K562 (cell line): ENCODE results near the gene DMWD. TPM values are rescaled to one million over a fixed set of nuclear protein-coding genes. Genes with fewer than 3 reads are reported as not detected.

Experiments
- FOXJ2 ChIP-seq: fragments of 200-800 bp; sonication (Bioruptor generic); IDR thresholded peaks from 2 replicates; pipeline ENCODE4 v1.6.1; 2016; ENCODE audit warnings: missing genetic modification characterization, missing compliant biosample characterization
- GABPA ChIP-seq: fragments of 200-800 bp; sonication (Bioruptor generic); conservative IDR thresholded peaks from 2 replicates; pipeline ENCODE4 v1.6.1; 2016; ENCODE audit warnings: low read depth, missing genetic modification characterization, missing compliant biosample characterization
- GABPB1 ChIP-seq: sonication (generic); formaldehyde crosslinking; IDR thresholded peaks from 2 replicates; pipeline ENCODE4 v1.8.0; 2022; ENCODE audit warnings: mild to moderate bottlenecking, missing genetic modification reagents
- HMG20B ChIP-seq: fragments of 250-450 bp; sonication (Bioruptor Pico); IDR thresholded peaks from 2 replicates; pipeline ENCODE4 v1.5.0; 2021; ENCODE audit warnings: mild to moderate bottlenecking
- POLR2A ChIP-seq: fragments of 450-650 bp; conservative IDR thresholded peaks from 2 replicates; pipeline ENCODE4 v1.6.1; 2016
- SIN3A ChIP-seq, 2 experiments: fragments of 150-350 bp in 1 of 2; IDR thresholded peaks; 2 replicates each; pipeline ENCODE4 v1.6.1; 2011 to 2016; ENCODE audit warnings: borderline replicate concordance in 2 of 2, low read depth in 2 of 2, low read length in 2 of 2, mild to moderate bottlenecking in 2 of 2, moderate library complexity in 2 of 2; ENCODE audit not compliant: control insufficient read depth in 1 of 2
- SIN3B ChIP-seq: fragments of 450-650 bp; IDR thresholded peaks from 2 replicates; pipeline ENCODE4 v1.6.1; 2017; ENCODE audit warnings: low read depth, mild to moderate bottlenecking, moderate library complexity
- SRF ChIP-seq, 2 experiments: fragments of 250-450, 450-650 bp in 1 of 2; sonication (Bioruptor Pico) in 1 of 2; sonication (generic) in 1 of 2; formaldehyde crosslinking; IDR thresholded peaks; 2 replicates each; pipeline versions ENCODE4 v1.5.0 to v1.5.1; 2020 to 2022; ENCODE audit warnings: mild to moderate bottlenecking in 1 of 2, missing genetic modification reagents in 1 of 2
- TBP ChIP-seq: optimal IDR thresholded peaks from 2 replicates; pipeline ENCODE3; 2011; ENCODE audit warnings: low read depth, low read length, improper control_type of control experiment
- TFAP4 ChIP-seq: sonication (generic); formaldehyde crosslinking; IDR thresholded peaks from 2 replicates; pipeline ENCODE4 v1.8.0; 2022; ENCODE audit warnings: missing genetic modification reagents, mild to moderate bottlenecking, moderate library complexity, borderline replicate concordance
- ZBTB7A ChIP-seq: IDR thresholded peaks from 2 replicates; pipeline ENCODE4 v1.6.1; 2011; ENCODE audit warnings: low read depth, mild to moderate bottlenecking, low read length, moderate library complexity, borderline replicate concordance; ENCODE audit not compliant: control insufficient read depth
- ZFX ChIP-seq: sonication (generic); formaldehyde crosslinking; IDR thresholded peaks from 2 replicates; pipeline ENCODE4 v1.8.0; 2022; ENCODE audit warnings: mild to moderate bottlenecking, missing genetic modification reagents, moderate library complexity
- ZNF57 ChIP-seq: fragments of 450-650 bp; formaldehyde crosslinking; IDR thresholded peaks from 2 replicates; pipeline ENCODE4 v1.4.0; 2020; ENCODE audit warnings: mild to moderate bottlenecking, moderate library complexity
- polyA plus RNA-seq, 8 experiments: library from polyadenylated mRNA; depleted of rRNA in 4 of 8; stranded (reverse) in 5 of 8; unstranded in 3 of 8; fragments of >200 nt; fragmentation: Nextera tagmentation in 2 of 8; fragmentation: Illumina TruSeq in 1 of 8; extraction: Ambion mirVana in 2 of 8; extraction: Trizol in 1 of 8; gene quantifications; 2 replicates each; pipeline versions ENCODE4 v1.2.1 to v1.2.3, GENCODE V29; 2011 to 2014; ENCODE audit warnings: inconsistent platforms in 1 of 8, missing spikeins in 1 of 8
- total RNA-seq, 7 experiments: library from RNA; depleted of rRNA in 6 of 7; stranded (reverse); fragments of >200 nt in 6 of 7; fragmentation: Illumina TruSeq in 2 of 7; extraction: Trizol in 2 of 7; gene quantifications; 2 replicates each; pipeline versions ENCODE4 v1.2.1 to v1.2.3, GENCODE V29; 2011 to 2021; ENCODE audit warnings: low replicate concordance in 1 of 7
- TF ChIP-seq, protein P1 (sequence below), 2 experiments: fragments of 450-650 bp; formaldehyde crosslinking in 1 of 2; IDR thresholded peaks; 2 replicates each; pipeline versions ENCODE4 v1.4.0 to v1.6.1; 2014 to 2020; ENCODE audit warnings: mild to moderate bottlenecking in 2 of 2, borderline replicate concordance in 1 of 2, low read depth in 1 of 2
- TF ChIP-seq, protein P2 (sequence below), 2 experiments: IDR thresholded peaks; 2 replicates each; pipeline ENCODE4 v1.6.1; 2011; ENCODE audit warnings: borderline replicate concordance in 1 of 2, control low read depth in 1 of 2, low read depth in 1 of 2, low read length in 1 of 2, mild to moderate bottlenecking in 1 of 2, mixed read lengths in 1 of 2, moderate library complexity in 1 of 2; ENCODE audit not compliant: insufficient read depth in 1 of 2, insufficient read length in 1 of 2, poor library complexity in 1 of 2, severe bottlenecking in 1 of 2; ENCODE audit errors: extremely low read depth in 1 of 2

Gene DMWD
- total and polyA plus RNA-seq, 9 of the 15 experiments (the other 6 are each of a cell fraction or from before 2014, with no cell fraction given) = 4.7 to 54.6 (median 19.0) TPM

GRCh38 chr19:45792470-45793177 lies at the start of gene DMWD (continued):
- TF ChIP-seq, protein P1, sequence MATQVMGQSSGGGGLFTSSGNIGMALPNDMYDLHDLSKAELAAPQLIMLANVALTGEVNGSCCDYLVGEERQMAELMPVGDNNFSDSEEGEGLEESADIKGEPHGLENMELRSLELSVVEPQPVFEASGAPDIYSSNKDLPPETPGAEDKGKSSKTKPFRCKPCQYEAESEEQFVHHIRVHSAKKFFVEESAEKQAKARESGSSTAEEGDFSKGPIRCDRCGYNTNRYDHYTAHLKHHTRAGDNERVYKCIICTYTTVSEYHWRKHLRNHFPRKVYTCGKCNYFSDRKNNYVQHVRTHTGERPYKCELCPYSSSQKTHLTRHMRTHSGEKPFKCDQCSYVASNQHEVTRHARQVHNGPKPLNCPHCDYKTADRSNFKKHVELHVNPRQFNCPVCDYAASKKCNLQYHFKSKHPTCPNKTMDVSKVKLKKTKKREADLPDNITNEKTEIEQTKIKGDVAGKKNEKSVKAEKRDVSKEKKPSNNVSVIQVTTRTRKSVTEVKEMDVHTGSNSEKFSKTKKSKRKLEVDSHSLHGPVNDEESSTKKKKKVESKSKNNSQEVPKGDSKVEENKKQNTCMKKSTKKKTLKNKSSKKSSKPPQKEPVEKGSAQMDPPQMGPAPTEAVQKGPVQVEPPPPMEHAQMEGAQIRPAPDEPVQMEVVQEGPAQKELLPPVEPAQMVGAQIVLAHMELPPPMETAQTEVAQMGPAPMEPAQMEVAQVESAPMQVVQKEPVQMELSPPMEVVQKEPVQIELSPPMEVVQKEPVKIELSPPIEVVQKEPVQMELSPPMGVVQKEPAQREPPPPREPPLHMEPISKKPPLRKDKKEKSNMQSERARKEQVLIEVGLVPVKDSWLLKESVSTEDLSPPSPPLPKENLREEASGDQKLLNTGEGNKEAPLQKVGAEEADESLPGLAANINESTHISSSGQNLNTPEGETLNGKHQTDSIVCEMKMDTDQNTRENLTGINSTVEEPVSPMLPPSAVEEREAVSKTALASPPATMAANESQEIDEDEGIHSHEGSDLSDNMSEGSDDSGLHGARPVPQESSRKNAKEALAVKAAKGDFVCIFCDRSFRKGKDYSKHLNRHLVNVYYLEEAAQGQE (IDR thresholded peaks at IDR 0.05; ENCODE audit: borderline replicate concordance) = peak; percentile 54; the same call in 1 of the 2 replicates
- TF ChIP-seq, protein P1 (CRISPR knock-in tag; IDR thresholded peaks at IDR 0.05; ENCODE audit: low read depth) = no peak
- TF ChIP-seq SIN3B = peak; percentile 82
- peak in 1 of 2 experiments; percentile 53; a peak in 1 of 4 replicates for TF ChIP-seq SRF (CRISPR knock-in tag; IDR thresholded peaks at IDR 0.05)
- peak; percentile 98 for TF ChIP-seq GABPA (tag)
- TF ChIP-seq TFAP4 (CRISPR knock-in tag) = peak; percentile 69; the same call in 1 of the 2 replicates
- TF ChIP-seq FOXJ2 (tag) = peak; percentile 89
- peak; percentile 52 for TF ChIP-seq TBP
- TF ChIP-seq, protein P2, sequence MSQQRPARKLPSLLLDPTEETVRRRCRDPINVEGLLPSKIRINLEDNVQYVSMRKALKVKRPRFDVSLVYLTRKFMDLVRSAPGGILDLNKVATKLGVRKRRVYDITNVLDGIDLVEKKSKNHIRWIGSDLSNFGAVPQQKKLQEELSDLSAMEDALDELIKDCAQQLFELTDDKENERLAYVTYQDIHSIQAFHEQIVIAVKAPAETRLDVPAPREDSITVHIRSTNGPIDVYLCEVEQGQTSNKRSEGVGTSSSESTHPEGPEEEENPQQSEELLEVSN (IDR thresholded peaks at IDR 0.05; ENCODE audit: borderline replicate concordance in 1 of 2, extremely low read depth in 1 of 2, insufficient read depth in 1 of 2, insufficient read length in 1 of 2, low read depth in 1 of 2, low read length in 1 of 2, poor library complexity in 1 of 2, severe bottlenecking in 1 of 2) = peak in 1 of 2 experiments; percentile 21
- TF ChIP-seq HMG20B (CRISPR knock-in tag) = no peak
- peak; percentile 53 to 71; a peak in 2 of 4 replicates for TF ChIP-seq SIN3A (IDR thresholded peaks at IDR 0.05; ENCODE audit: borderline replicate concordance in 2 of 2, control insufficient read depth in 1 of 2, low read depth in 2 of 2, low read length in 2 of 2)
- peak; percentile 60; the same call in 1 of the 2 replicates for TF ChIP-seq POLR2A
- peak; percentile 86 for TF ChIP-seq ZBTB7A
- no peak for TF ChIP-seq ZNF57 (CRISPR knock-in tag)
- TF ChIP-seq GABPB1 = peak; percentile 67; the same call in 1 of the 2 replicates
- peak; percentile 61 for TF ChIP-seq ZFX (CRISPR knock-in tag)
